NT2/D1 (cell line): ENCODE measurements around the gene ITGB2.

Experiments used
- SUZ12 ChIP-seq: IDR thresholded peaks from 2 replicates; pipeline ENCODE4 v1.6.1; 2011; ENCODE audit not compliant: insufficient read length, insufficient read depth; ENCODE audit errors: extremely low read depth
- YY1 ChIP-seq: IDR thresholded peaks from 2 replicates; pipeline ENCODE4 v1.6.1; 2011; ENCODE audit not compliant: insufficient read length, insufficient read depth

DNA sequence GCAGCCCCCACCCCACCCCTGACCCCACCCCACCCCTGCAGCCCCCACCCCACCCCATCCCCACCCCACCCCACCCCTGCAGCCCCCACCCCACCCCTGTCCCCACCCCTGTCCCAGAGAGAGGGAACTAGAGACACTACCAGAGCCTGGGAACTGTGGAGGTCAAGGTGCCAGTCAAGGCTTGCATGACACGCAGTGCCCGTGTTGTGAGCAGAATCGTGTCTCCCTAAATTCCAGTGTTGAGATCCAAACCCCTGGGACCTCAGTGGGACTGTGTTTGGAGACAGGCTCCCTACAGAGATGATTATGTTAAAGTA lies 84.4 kb downstream of the ITGB2 start:
- TF ChIP-seq SUZ12, result no peak
- TF ChIP-seq YY1, result no peak
